ENCODE measurements around the gene UBALD1.
"Not testable (repeated sequence)": the region's sequence is repeated elsewhere in the genome, so short reads cannot be mapped to it uniquely, and the experiment has no call there.

UBALD1 gene

GRCh38 chr16:4578961-4579530, 35.6 kb downstream of the UBALD1 start:
- no peaks in the 10 kb centered on the region for H4K20me1 ChIP-seq (ENCODE audit: insufficient read depth, low read length)
- no peaks in the 10 kb centered on the region for H3K79me2 ChIP-seq (ENCODE audit: insufficient read depth, low read length)
- H3K27me3 ChIP-seq (ENCODE audit: insufficient read depth, low read length): peaks cover 12% of the 10 kb centered on the region; the same call in 1 of the 2 replicates
- no peaks in the 10 kb centered on the region for H3K4me1 ChIP-seq (ENCODE audit: insufficient read depth, low read length, severe bottlenecking)
- H3K36me3 ChIP-seq (ENCODE audit: insufficient read depth, low read length): no peaks in the 10 kb centered on the region
- H3K27ac ChIP-seq (ENCODE audit: low read depth, low read length, poor library complexity, severe bottlenecking): no peak overlapping the region
- H3K9ac ChIP-seq (ENCODE audit: low read length): no peak overlapping the region
- no peak overlapping the region for H2AFZ ChIP-seq (ENCODE audit: low read length)
- no peaks in the 10 kb centered on the region for H3K9me3 ChIP-seq (ENCODE audit: low read length)
- no peaks in the 10 kb centered on the region for H3F3A ChIP-seq (ENCODE audit: insufficient read depth, low read length)
- H3K9me2 ChIP-seq (ENCODE audit: low read depth, low read length): no peaks in the 10 kb centered on the region
- no peak overlapping the region for H3K4me2 ChIP-seq (ENCODE audit: low read length)
- TF ChIP-seq CTCF (IDR thresholded peaks at IDR 0.05; ENCODE audit: low read length) (no peak), EZH2 (IDR thresholded peaks at IDR 0.05; ENCODE audit: borderline replicate concordance, low read length) (no peak)
- H3K4me3 ChIP-seq (ENCODE audit: low read depth, low read length, poor library complexity, severe bottlenecking): no peak overlapping the region

GRCh38 chr16:4576008-4576407, 38.7 kb downstream of the UBALD1 start:
- no peak overlapping the region for H3K4me3 ChIP-seq (ENCODE audit: low read depth, low read length, poor library complexity, severe bottlenecking)
- H3F3A ChIP-seq (ENCODE audit: insufficient read depth, low read length): no peaks in the 10 kb centered on the region
- peaks cover 16% of the 10 kb centered on the region; the same call in 1 of the 2 replicates for H3K27me3 ChIP-seq (ENCODE audit: insufficient read depth, low read length)
- no peaks in the 10 kb centered on the region for H3K4me1 ChIP-seq (ENCODE audit: insufficient read depth, low read length, severe bottlenecking)
- no peak overlapping the region for H3K9ac ChIP-seq (ENCODE audit: low read length)
- H4K20me1 ChIP-seq (ENCODE audit: insufficient read depth, low read length): no peaks in the 10 kb centered on the region
- H3K4me2 ChIP-seq (ENCODE audit: low read length): no peak overlapping the region
- H3K9me3 ChIP-seq (ENCODE audit: low read length): no peaks in the 10 kb centered on the region
- no peak overlapping the region for H2AFZ ChIP-seq (ENCODE audit: low read length)
- no peaks in the 10 kb centered on the region for H3K9me2 ChIP-seq (ENCODE audit: low read depth, low read length)
- no peaks in the 10 kb centered on the region for H3K36me3 ChIP-seq (ENCODE audit: insufficient read depth, low read length)
- no peak for TF ChIP-seq CTCF (IDR thresholded peaks at IDR 0.05; ENCODE audit: low read length)
- TF ChIP-seq EZH2 (IDR thresholded peaks at IDR 0.05; ENCODE audit: borderline replicate concordance, low read length): no peak
- no peak overlapping the region for H3K27ac ChIP-seq (ENCODE audit: low read depth, low read length, poor library complexity, severe bottlenecking)
- no peaks in the 10 kb centered on the region for H3K79me2 ChIP-seq (ENCODE audit: insufficient read depth, low read length)

- Histone ChIP-seq H3K9me2 (ENCODE audit: low read depth, low read length) (no peaks in the 10 kb centered on the region), H3K27me3 (ENCODE audit: insufficient read depth, low read length) (peaks cover 16% of the 10 kb centered on the region; the same call in 1 of the 2 replicates), H3K9me3 (ENCODE audit: low read length) (no peaks in the 10 kb centered on the region), H3K79me2 (ENCODE audit: insufficient read depth, low read length) (no peaks in the 10 kb centered on the region), H4K20me1 (ENCODE audit: insufficient read depth, low read length) (no peaks in the 10 kb centered on the region), H3K9ac (ENCODE audit: low read length) (no peak overlapping the region), H3K27ac (ENCODE audit: low read depth, low read length, poor library complexity, severe bottlenecking) (no peak overlapping the region), H3F3A (ENCODE audit: insufficient read depth, low read length) (no peaks in the 10 kb centered on the region), H3K4me3 (ENCODE audit: low read depth, low read length, poor library complexity, severe bottlenecking) (no peak overlapping the region), H3K4me2 (ENCODE audit: low read length) (no peak overlapping the region), H3K36me3 (ENCODE audit: insufficient read depth, low read length) (no peaks in the 10 kb centered on the region), H3K4me1 (ENCODE audit: insufficient read depth, low read length, severe bottlenecking) (no peaks in the 10 kb centered on the region), H2AFZ (ENCODE audit: low read length) (no peak overlapping the region)
- TF ChIP-seq CTCF (IDR thresholded peaks at IDR 0.05; ENCODE audit: low read length): no peak
- no peak for TF ChIP-seq EZH2 (IDR thresholded peaks at IDR 0.05; ENCODE audit: borderline replicate concordance, low read length)
These were observed 39.6 kb downstream of the UBALD1 start for GRCh38 chr16:4574919-4575705.

GRCh38 chr16:4573926-4574325, 40.8 kb downstream of the UBALD1 start:
- not testable (repeated sequence) for H2AFZ ChIP-seq (ENCODE audit: low read length); H3K4me2 ChIP-seq (ENCODE audit: low read length); H4K20me1 ChIP-seq (ENCODE audit: insufficient read depth, low read length); H3K9me2 ChIP-seq (ENCODE audit: low read depth, low read length); H3K4me3 ChIP-seq (ENCODE audit: low read depth, low read length, poor library complexity, severe bottlenecking); H3K9me3 ChIP-seq (ENCODE audit: low read length); H3K36me3 ChIP-seq (ENCODE audit: insufficient read depth, low read length); H3K27ac ChIP-seq (ENCODE audit: low read depth, low read length, poor library complexity, severe bottlenecking); H3F3A ChIP-seq (ENCODE audit: insufficient read depth, low read length); H3K79me2 ChIP-seq (ENCODE audit: insufficient read depth, low read length); H3K9ac ChIP-seq (ENCODE audit: low read length); H3K4me1 ChIP-seq (ENCODE audit: insufficient read depth, low read length, severe bottlenecking)
- peaks cover 16% of the 10 kb centered on the region; the same call in 1 of the 2 replicates for H3K27me3 ChIP-seq (ENCODE audit: insufficient read depth, low read length)
